Measurements from ENCODE around the gene ITGB3. TPM values are rescaled to one million over a fixed set of nuclear protein-coding genes. Genes with fewer than 3 reads are reported as not detected.

Gene ITGB3
- 10 to 100 TPM; 17.5 to 26.7 (median 22.1) TPM for total RNA-seq

DNA sequence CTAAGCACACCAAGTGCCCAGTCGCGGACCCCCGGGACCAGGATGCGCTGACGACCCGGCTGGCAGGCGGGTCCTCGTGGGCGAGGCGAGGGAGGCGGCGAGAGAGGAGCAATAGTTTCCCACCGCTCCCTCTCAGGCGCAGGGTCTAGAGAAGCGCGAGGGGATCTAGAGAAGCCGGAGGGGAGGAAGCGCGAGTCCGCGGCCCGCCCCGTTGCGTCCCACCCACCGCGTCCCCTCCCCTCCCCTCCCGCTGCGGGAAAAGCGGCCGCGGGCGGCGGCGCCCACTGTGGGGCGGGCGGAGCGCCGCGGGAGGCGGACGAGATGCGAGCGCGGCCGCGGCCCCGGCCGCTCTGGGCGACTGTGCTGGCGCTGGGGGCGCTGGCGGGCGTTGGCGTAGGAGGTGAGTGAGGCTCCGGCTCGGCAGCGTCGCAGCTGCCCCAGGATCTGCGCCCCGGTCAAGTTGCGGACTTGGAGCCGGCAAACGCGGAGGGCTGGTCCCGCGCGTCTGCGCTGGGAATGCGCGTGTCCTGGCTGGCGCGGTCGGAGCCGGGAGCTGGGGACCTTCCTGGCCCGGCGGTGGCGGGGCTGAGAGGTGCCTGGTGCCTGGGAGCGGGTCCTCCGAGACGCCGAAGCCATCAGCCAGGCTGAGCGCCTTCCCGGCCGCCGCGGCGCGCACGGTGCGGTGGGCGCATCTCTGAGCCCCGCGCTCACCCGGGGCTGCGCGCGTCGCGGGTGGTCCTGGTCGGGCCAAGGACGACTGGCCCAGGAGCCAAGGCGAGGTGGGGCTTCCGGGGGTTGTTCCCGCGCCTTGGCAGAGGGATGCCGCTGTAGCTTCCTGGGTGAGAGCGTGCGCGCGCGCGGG is at the start of gene ITGB3:
Gene ITGB3 (plus strand): TSS at position 287 of the 862 bp plus-strand sequence. CDS start 35 bp downstream, at position 322.
- peak within 1 kb of the TSS in 3 of 4 donors; percentile 73 to 89 (median 77) for H3K27ac ChIP-seq
- H3K9me3 ChIP-seq, result no peaks in the 10 kb centered on the region
- H3K36me3 ChIP-seq, result no peaks in the 10 kb centered on the region
- no peaks in the 10 kb centered on the region for H3K27me3 ChIP-seq
- peak; percentile 52 to 56 for DNase-seq (ENCODE audit: low spot score in 2 of 2)
- peaks cover 0 to 57% (median 5%) of the 10 kb centered on the region in 4 donors for H3K4me1 ChIP-seq
- 0 to 2% methylated on average over 36 to 103 of the region's 112 CpGs for WGBS, 2 donors
- H3K4me3 ChIP-seq, result peak within 1 kb of the TSS; percentile 36 to 82 (median 71)
- peak in 1 of 2 donors; percentile 51 for TF ChIP-seq EP300 (IDR thresholded peaks at IDR 0.05)
- TF ChIP-seq POLR2A (IDR thresholded peaks at IDR 0.05), result peak in 1 of 2 donors; percentile 42
- TF ChIP-seq, protein P1, sequence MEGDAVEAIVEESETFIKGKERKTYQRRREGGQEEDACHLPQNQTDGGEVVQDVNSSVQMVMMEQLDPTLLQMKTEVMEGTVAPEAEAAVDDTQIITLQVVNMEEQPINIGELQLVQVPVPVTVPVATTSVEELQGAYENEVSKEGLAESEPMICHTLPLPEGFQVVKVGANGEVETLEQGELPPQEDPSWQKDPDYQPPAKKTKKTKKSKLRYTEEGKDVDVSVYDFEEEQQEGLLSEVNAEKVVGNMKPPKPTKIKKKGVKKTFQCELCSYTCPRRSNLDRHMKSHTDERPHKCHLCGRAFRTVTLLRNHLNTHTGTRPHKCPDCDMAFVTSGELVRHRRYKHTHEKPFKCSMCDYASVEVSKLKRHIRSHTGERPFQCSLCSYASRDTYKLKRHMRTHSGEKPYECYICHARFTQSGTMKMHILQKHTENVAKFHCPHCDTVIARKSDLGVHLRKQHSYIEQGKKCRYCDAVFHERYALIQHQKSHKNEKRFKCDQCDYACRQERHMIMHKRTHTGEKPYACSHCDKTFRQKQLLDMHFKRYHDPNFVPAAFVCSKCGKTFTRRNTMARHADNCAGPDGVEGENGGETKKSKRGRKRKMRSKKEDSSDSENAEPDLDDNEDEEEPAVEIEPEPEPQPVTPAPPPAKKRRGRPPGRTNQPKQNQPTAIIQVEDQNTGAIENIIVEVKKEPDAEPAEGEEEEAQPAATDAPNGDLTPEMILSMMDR (IDR thresholded peaks at IDR 0.05), result peak; percentile 31 to 65 (median 53)

DNA sequence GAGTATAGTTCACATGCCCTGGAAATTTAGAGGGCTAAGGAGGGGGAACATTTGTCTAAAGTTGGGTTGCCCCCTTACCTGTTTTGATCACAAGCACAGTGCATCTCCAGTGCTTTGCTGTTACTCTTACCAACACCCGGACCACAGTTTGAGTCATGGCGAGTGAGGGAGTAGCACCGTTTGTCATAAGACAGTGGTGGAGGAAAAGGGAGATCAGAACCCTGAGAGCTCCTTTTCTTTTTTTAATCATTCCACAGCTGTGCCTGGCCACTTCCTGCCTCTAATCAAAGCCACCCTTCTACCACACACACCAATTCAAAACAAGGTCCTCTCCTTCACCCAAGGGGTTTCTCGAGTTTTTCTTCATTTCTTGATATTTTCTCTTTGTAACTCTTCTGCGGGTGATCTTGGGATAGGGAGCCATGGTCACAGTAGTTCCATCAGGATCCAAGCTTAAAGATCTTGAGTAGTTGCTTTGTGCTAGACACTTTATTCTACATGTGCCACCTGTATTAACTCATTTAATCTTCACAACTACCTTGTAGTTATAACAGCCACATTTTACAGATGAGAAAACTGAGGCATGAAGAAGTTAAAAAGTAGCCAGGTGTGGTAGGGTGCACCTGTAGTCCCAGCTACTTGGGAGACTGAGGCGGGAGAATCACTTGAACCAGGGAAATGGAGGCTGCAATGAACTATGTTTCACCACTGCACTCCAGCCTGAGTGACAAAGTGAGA is 49.5 kb upstream of the ITGB3 start:
- no peaks in the 10 kb centered on the region for H3K9me3 ChIP-seq
- peak overlapping the region; percentile 74 to 95 (median 86) for H3K27ac ChIP-seq
- H3K4me1 ChIP-seq, result peaks cover 0 to 37% (median 26%) of the 10 kb centered on the region in 4 donors
- H3K4me3 ChIP-seq, result no peak overlapping the region
- no peaks in the 10 kb centered on the region for H3K27me3 ChIP-seq
- no peak for DNase-seq (ENCODE audit: low spot score in 2 of 2)
- TF ChIP-seq EP300 (IDR thresholded peaks at IDR 0.05) (no peak), POLR2A (IDR thresholded peaks at IDR 0.05) (no peak)
- TF ChIP-seq, protein P1 (IDR thresholded peaks at IDR 0.05), result no peak
- no peaks in the 10 kb centered on the region for H3K36me3 ChIP-seq
- 73 to 76% methylated on average over 6 of the region's 6 CpGs for WGBS, 2 donors

DNA sequence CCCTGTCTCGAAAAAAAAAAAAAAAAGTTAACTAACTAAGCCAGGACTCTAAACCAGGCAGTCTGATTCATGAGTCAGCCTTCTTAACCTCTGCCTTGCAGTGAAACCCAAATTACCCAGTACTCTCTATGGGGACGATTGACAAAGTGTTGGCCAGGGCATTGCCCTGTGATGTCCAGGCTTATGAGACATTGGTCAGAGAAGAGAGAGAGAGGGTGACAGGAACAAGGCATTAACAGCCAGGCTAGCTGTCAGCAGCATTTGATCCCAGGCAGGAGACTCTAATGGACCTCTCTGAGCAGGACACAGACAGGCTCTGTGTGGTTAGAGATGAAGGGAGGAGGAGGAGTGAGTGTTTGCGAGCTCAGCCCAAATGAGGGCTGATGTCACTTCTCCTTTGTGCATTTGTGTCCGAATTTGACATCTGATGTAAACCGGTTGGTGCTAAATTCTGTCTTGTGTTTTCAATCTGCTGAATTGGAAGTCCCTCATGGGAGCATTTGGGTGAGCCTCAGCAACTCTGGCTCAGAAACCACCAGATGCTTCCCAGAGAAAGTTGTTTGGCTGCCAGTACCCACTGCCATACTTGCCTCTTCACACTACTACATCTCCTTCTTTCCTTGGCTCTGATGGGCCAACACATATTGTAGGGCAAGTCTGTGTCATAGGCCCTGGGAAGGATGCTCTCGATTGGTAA is 48.8 kb upstream of the ITGB3 start:
- WGBS, 2 donors, result 18 to 36% methylated on average over 6 of the region's 6 CpGs
- no peaks in the 10 kb centered on the region for H3K36me3 ChIP-seq
- peak overlapping the region; percentile 74 to 95 (median 86) for H3K27ac ChIP-seq
- peak overlapping the region in 3 of 4 donors; percentile 10 to 22 (median 11) for H3K4me3 ChIP-seq
- peak in 1 of 2 donors; percentile 33 for DNase-seq (ENCODE audit: low spot score in 2 of 2)
- TF ChIP-seq, protein P1 (IDR thresholded peaks at IDR 0.05), result no peak
- peak in 1 of 2 donors; percentile 46 for TF ChIP-seq EP300 (IDR thresholded peaks at IDR 0.05)
- no peaks in the 10 kb centered on the region for H3K9me3 ChIP-seq
- no peaks in the 10 kb centered on the region for H3K27me3 ChIP-seq
- peaks cover 0 to 41% (median 26%) of the 10 kb centered on the region in 4 donors for H3K4me1 ChIP-seq

DNA sequence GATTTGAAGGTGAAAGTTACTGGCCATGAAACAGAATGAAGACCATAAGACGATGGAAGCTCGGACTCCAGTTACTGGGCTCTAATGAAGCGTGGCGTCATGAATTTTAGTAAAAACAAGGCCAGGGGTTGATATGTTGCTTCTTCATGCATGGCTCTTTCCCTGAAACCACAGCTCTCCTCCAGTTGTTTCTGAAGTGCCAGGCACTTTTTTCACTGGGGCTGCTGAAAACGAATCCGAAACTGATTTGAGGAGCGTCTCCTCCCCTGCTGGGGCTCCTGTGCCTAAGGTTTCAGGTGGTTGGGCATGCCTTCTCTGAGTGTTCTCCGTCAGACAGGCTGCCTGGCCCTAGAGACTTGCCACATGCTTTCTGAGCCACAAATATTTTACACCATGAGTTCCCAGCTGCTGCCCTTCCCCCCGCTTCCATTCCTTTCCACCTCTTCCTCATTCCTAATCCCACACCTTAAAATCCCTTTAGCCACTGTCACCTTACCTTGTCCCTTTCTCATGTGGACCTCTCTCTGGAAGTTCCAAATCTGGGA is 48.1 kb upstream of the ITGB3 start:
- 54 to 55% methylated on average over 9 of the region's 9 CpGs for WGBS, 2 donors
- Histone ChIP-seq H3K4me3 (peak overlapping the region in 3 of 4 donors; percentile 10 to 22 (median 11)), H3K27ac (peak overlapping the region; percentile 74 to 95 (median 86)), H3K27me3 (no peaks in the 10 kb centered on the region), H3K9me3 (no peaks in the 10 kb centered on the region), H3K36me3 (no peaks in the 10 kb centered on the region), H3K4me1 (peaks cover 0 to 47% (median 26%) of the 10 kb centered on the region in 4 donors)
- DNase-seq (ENCODE audit: low spot score in 2 of 2), result peak; percentile 48 to 62
- TF ChIP-seq, protein P1 (IDR thresholded peaks at IDR 0.05), result no peak
- peak in 1 of 2 donors; percentile 18 for TF ChIP-seq POLR2A (IDR thresholded peaks at IDR 0.05)
